Ovary (tissue), 3 donors: Measurements from ENCODE around the gene SORD.
"Not testable (repeated sequence)": the region's sequence is repeated elsewhere in the genome, so short reads cannot be mapped to it uniquely, and the experiment has no call there.

Experiments
- POLR2A ChIP-seq: fragments of 450-650 bp; IDR thresholded peaks from one replicate; pipeline ENCODE4 v1.6.1; 2017; ENCODE audit warnings: antibody characterized with exemption, mild to moderate bottlenecking, moderate library complexity
- TF ChIP-seq, protein P1 (sequence below), 3 donors: fragments of 450-650 bp in 2 of 3; fragments of 200-600 bp in 1 of 3; IDR thresholded peaks; one replicate each; pipeline versions ENCODE4 v1.5.1 to v1.8.0; 2016 to 2022; ENCODE audit warnings: antibody characterized with exemption in 3 of 3, mild to moderate bottlenecking in 1 of 3
- donor health status: DM: no; HTN: no; CAD: no.

DNA sequence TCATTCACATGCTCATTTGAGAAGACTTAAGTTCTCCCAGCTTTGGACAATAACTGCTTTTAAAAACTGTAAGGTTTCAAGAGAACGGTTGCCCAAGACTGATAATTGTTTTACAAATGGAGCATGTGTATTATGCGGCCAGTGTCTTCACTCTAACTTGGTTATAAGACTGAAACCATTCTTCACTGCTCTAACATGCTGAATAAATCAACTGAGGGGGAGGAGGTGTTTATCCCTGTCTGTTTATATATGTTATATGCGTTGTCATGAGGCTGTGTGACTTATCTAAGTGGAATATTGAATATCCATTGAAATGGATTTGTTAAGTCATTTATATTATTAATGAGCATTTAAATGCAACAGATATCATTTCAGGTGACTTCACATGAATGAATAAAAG, 25.4 kb upstream of the SORD start:
- TF ChIP-seq POLR2A, result not testable (repeated sequence)
- TF ChIP-seq, protein P1, sequence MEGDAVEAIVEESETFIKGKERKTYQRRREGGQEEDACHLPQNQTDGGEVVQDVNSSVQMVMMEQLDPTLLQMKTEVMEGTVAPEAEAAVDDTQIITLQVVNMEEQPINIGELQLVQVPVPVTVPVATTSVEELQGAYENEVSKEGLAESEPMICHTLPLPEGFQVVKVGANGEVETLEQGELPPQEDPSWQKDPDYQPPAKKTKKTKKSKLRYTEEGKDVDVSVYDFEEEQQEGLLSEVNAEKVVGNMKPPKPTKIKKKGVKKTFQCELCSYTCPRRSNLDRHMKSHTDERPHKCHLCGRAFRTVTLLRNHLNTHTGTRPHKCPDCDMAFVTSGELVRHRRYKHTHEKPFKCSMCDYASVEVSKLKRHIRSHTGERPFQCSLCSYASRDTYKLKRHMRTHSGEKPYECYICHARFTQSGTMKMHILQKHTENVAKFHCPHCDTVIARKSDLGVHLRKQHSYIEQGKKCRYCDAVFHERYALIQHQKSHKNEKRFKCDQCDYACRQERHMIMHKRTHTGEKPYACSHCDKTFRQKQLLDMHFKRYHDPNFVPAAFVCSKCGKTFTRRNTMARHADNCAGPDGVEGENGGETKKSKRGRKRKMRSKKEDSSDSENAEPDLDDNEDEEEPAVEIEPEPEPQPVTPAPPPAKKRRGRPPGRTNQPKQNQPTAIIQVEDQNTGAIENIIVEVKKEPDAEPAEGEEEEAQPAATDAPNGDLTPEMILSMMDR (IDR thresholded peaks at IDR 0.05), result not testable (repeated sequence)
